Retina (tissue), 1 donor: Measurements from ENCODE around the gene ARHGAP44.
"Not testable (repeated sequence)": the region's sequence is repeated elsewhere in the genome, so short reads cannot be mapped to it uniquely, and the experiment has no call there.

Experiments
- DNase-seq: peaks from one replicate; pipeline ENCODE4 v3.0.0-alpha.2; 2016

The ARHGAP44 gene

DNA sequence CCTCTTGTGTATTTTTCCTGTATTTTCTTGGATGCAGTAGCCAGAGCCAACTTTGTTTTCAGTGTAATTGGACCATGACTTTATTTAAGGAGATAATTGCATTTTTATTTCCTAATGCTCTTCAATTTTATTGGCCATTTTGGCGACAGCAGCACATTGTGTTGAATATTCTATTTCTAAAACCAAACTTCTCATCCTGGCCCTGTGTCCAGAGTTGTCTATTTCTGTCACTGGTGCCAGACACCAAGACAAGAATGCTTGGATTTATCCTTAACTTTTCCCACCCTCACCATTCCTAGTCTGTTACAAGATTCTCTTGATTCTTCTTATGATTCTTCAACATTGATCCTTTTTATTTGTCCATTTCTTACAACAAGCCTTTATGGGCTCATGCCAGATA lies 37.1 kb downstream of the ARHGAP44 start:
- DNase-seq: no peak

DNA sequence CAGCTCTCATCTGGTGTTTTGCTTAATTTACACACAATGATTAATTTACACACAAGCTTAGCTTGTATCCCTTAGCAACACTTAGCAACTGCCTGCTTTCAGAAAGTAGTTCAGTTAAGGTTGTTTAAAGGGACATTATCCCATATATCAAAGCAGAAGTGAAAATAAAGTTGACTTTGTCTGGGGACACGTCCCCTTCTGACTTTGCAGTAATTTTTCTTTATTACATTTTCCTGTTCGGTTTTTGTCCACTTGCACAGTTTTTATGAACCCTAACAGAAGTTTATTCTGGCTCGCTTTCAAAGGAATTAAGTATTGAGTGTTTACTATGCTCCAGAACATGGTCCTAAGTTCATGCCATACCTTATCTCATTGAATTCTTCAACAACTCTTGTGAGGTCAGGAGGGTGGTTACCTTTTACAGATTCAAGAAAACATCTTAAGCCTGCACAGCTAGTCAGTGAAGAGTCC lies 41.5 kb downstream of the ARHGAP44 start:
- DNase-seq: no peak

DNA sequence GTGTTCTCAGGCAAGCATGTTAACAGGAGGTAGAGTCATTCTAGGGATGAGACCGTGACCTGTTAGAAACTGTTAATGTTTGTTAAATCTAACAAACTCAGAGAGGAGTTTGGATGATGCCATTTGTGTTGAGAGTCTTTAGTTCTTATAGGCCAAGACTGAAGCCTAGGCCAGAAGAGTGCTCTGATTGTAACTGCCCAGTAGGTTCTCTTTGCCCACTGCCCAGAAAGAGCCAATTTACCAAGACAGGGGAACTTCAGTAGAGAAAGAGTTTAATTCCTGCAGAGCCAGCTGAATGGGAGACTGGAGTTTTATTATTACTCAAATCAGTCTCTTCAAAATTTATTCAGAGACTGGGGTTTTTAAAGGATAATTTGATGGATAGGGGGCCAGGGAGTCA lies 42.5 kb downstream of the ARHGAP44 start:
- DNase-seq: no peak

DNA sequence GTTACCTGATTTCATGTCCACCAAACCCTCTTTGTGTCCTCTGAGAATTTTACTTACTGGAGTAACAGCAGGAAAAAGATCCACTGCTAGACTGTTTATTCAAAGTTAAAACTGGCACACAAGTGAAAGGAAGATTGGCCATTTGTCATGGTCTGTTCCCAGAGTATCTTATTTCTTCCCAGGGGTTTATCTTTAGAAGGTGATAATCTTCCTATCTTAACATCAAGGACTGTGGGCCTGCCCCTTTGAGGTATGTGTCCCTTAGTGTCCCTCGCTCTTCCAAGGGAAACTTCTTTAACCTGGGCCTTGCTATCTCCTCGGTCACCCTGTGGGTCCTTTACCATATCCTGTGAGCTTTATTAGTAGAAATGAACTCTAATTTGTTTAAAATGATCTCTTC lies 49.7 kb downstream of the ARHGAP44 start:
- no peak for DNase-seq

DNA sequence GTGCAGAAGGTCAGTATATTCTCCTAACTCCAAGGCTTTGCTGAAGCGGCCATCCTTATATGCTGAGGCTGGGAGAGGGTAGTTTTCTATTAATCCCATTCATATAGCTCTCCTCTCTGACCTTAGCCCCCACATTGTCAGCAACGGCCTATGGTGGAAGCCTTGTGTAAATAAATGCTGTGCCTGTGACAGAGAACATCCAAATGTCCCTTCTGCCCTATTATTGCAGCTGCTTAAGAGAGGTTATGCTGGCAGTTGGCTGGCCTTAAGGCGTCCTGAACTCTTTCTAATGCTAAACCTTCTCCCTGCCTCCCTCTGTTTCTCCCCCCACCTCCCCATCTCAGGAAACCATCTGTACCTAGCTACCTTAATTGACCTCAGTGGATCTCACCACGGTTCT lies 53.6 kb downstream of the ARHGAP44 start:
- DNase-seq: no peak

DNA sequence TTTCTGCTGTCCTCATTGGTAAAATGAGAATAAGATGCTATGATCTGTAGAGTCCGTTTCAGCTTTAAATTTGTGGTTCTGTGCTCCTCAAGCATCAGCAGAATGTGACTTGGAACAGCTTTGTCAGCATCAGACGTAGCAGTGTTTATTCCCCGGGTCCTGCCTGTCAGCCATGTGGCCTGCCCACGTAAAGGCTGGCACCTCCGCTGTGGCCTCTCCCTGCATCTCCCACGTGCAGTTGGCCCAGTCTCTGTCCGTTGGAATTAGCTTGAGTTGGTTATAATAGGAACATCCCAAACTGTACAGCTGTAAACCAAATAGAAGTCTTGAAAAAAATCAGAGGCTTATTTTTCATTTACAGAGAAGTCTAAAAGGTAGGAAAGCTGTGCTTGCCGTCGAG lies 61.7 kb downstream of the ARHGAP44 start:
- no peak for DNase-seq

DNA sequence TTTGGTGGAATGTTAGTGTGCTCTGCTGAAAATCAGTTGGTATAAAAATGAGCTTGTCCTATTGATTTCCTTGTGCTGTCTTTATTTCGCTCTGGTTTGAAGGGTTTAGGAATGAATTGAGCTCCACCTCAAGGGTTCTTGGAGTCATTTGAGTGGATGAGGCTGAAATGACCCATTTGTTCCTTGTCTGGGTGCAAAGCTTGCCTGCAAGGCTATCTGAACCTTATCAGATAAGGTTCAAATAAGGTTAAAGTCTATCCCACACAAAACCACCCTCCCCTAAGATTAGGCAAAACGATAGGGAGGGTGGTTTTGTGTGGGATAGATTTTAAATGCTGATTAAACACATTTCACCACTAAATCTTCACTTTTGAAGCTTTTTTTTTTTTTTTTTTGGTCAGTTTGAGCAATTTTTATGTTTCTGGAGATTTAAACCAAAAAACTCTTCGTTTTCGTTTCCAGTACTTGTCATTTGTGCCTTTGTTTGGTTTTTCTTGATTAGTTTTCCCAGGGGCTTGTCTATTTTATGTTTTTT lies 62.7 kb downstream of the ARHGAP44 start:
- no peak for DNase-seq

DNA sequence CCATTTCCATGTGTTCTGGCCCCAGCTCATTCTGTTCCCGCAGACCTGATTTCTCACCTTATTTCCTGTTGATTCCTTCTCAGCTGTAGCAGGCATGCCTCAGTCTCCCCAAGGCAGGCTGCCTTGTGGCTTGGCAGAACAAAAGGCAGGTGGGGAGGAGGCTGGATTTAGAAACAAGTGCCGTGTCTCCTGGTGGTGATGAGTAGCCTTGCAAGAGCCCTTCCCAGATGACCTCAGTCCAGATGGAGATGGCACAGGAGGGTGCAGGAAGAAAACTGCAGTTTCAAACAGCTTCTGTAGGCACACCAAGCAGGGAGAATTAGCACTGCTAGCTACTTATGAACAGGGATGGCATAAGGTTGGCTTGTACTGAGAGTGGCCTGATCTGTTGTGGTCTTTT lies 64.6 kb downstream of the ARHGAP44 start:
- no peak for DNase-seq

DNA sequence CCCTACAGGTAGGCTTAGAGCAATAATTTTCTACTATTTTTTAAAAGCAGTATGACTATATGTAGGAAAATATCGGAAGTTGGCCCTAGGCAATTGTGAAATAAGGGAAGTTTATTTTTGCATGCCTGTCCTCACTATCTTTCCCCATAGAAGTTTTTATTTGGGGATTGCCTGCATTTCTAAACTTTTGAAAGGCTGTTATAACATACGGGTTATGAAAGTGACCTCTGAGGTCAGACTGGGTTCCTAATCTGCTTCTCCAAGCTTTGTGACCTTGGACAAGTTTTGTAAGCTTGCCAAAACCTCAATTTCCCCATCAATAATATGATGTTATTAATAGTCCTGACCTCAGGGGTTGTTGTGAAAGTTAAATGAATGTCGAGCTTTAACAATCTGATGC lies 67.1 kb downstream of the ARHGAP44 start:
- DNase-seq: no peak

DNA sequence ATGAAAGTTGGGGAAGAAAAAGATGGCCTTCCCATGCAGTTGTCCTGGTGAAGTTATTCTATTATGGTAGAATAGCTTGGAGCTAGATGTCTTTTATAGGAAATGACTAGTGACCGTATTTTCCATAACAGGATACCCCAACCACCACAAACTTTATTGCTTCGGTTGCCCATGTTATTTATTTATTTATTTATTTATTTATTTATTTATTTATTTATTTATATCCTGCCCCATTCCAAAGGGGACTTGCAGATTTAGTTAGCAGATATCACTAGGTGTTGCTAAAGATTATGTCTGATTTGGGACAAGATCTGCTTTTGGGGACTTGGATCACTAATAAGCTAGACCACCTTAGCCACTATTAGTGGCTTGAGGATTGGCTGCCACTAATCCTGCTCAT lies 68.3 kb downstream of the ARHGAP44 start:
- DNase-seq: no peak

DNA sequence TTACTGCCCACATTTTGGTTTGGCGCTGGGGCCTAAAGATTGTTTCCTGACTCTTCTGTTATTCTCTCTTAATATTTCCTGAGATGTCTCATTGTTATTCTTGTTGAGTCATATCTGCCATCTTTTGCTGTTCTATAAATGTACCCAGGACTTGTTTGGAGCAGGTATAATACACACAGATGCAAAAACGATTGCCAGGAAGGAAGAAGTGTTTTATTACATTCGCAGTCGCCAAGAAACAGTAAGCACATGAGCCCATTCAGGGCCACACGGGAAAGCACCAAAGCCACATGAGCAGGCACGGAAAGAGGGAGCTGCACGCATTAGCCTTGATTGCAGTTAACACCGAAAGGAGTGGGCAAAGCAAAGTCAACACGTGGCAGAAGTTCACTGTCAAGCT lies 70.2 kb downstream of the ARHGAP44 start:
- DNase-seq: no peak

DNA sequence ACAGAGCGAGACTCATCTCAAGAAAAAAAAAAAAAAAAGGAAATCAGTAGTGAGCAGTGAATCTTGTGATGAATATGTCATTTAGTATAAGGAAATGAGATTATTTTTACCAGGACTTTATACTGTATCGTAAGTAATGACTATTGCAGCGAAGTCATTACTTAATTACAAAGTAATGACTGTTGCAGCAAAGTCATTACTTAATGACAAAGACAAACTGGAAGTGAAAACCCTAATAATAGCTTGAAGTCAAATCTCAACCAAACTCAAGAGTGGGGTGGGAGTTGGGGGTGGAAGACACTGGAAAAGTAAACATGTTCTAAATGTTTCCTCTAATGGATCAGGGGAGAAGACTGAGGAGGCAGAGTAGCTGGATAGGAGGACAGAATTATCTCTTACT lies 76.5 kb downstream of the ARHGAP44 start:
- DNase-seq: no peak

DNA sequence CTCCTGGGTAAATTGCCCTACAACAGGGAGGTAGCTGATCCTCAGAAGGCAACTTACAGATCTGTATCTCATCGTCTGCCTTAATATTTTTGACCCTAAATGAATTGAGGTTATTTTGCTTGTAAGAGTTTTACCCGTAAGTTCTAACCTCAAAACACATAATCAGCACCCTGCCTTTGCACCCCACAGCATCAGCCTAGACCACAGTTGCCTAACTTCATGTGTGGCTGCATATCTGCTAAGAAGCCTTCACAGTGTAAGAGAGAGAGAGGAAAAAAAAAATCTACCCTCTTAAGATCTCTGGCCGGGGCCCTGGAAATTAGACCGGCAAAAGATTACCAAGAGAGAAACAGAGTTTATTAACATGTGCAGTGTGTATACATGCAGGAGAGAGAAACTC lies 76.9 kb downstream of the ARHGAP44 start:
- DNase-seq: no peak

DNA sequence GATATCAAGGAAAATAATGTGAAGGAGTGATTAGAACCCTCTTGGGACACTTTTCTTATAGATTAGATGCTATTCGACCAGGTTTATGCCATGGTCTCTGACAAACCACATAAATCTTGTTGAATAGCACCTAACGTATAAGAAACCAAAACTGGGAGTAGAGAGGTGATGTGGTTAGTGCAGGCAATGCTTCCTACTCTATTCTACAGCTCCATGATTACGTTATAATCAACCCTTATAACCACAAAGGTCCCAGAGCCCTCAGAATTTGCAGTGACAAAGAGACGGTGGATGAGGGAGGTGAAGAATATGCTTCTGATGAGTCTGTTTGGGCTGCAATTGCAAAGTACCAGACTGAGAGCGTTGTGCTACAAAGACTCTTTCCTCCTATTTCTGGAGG lies 78.4 kb downstream of the ARHGAP44 start:
- no peak for DNase-seq

DNA sequence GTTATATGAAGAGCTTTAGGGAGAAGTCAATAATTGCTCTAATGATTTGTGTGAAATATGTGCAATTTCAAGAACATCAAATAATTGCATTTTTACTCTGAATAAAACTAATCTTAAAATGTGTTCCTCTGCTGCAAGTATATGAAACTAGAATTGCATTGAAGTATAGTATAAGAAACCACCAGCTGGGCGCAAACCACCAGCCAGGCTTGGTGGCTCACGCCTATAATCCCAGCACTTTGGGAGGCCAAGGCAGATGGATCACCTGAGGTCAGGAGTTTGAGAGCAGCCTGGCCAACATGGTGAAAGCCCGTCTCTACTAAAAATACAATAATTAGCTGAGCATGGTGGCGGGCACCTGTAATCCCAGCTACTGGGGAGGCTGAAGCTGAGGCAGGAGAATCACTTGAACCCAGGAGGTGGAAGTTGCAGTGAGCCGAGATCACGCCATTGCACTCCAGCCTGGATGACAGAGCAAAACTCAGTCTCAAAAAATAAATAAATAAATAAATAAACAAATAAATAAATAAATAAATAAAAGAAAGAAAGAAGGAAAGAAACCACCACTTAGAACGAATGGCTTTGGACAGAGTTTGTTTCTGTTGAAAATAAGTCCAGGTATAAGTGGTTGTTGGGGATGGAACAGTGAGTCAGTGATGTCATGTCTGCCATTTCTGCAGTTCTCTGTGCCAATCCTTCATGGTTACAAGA lies 84.3 kb downstream of the ARHGAP44 start:
- not testable (repeated sequence) for DNase-seq

DNA sequence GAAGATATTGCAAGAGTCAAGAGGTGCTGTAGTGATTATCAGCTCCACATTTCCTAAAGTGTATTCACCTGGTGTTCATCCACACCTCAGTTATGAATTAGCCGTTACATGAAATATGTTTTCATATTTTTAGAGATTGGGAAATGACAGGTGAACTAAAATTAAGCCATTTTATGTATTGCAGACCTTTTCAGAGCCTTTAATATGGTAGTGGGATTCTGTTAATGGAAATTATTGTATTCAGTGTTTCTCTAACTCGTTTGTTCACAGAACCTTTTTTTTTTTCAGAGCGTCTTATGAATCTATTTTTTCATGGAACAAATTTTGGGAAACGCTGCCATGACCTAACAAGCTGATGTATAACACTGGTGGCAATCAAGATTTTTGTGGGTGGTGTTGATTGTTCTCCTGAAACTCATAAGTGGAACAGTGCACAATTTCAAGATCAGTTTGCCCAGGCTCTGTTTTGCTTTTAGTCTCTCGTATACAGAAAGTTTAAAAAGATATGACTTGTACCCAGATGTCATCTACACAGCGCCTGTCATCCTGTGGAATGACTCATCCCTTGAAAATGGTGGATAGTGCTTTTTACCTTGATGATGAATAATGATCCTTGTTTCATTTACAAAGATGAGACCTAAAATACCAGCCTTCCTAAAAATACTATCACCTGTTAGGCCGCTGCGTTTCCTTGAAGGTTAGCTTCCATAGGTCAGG lies 88.8 kb downstream of the ARHGAP44 start:
- DNase-seq: no peak

DNA sequence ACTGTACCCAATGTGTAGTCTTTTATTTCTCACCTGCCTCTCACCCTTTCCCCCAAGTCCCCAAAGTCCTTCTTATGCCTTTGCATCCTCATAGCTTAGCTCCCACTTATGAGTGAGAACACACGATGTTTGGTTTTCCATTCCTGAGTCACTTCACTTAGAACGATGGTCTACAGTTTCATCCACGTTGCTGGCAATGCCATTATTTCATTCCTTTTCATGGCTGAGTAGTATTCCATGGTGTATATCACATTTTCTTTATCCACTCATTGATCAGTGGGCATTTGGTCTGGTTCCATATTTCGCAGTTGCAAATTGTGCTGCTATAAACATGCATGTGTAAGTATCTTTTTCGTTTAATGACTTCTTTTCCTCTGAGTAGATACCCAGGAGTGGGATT lies 89.8 kb downstream of the ARHGAP44 start:
- not testable (repeated sequence) for DNase-seq

DNA sequence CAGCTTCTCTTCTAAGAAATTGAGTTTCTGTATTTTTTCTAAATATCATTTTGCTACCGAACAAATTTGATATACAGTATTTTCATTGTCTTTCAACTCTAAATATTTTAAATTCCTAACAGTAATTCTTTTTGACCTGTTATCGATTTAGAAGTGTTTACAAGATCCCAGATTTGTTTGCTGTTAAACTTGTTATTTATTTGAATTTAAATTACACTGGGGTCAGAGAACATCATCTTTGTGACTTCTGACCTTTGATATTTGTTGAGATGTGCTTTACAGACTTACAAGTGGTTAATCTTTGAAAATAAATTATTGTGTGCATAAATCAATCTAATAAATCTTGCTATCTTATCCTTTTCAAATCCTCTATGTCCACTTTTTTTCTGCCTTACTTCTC lies 94.2 kb downstream of the ARHGAP44 start:
- DNase-seq: no peak

DNA sequence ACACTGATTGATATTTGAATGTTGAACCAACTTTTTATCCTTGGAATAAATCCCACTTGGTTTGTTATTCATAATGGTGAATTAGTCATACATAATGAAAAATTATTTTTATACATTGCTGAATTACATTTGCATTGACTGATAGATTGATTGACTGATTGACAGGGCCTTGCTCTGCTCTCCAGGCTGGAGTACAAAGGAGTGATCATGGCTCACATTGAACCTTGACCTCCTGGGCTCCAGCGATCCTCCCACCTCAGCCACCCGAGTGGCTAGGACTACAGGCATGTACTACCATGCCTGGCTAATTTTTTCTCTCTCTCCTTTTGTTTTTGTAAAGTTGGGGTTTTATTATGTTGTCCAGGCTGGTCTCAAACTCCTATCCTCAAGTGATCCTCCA lies 97.8 kb downstream of the ARHGAP44 start:
- DNase-seq: no peak

DNA sequence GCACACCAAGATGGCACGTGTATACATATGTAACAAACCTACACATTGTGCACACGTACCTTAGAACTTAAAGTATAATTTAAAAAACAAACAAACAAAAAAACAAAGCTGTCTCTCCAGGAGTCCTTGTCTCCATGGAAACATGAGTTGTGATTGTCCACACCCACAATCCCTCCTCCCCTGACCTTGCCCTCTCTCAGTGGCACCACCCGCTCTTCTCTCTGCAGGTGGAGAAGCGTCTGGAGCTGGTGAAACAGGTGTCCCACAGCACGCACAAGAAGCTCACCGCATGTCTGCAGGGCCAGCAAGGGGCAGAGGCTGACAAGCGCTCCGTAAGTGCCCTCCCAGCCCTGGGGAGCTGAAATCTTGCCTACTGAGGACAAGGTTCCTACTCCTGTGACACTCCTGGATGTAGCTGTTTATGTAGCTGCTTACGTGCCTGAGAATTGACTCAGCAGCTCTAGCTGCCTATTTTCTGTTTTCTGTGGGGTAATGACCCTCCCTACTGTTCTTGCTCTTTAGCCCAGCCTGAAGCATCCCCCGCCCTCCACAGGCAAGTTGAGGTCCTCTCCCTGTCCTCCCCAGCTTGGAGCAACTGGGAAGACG lies 107.0 kb downstream of the ARHGAP44 start:
- DNase-seq: no peak

DNA sequence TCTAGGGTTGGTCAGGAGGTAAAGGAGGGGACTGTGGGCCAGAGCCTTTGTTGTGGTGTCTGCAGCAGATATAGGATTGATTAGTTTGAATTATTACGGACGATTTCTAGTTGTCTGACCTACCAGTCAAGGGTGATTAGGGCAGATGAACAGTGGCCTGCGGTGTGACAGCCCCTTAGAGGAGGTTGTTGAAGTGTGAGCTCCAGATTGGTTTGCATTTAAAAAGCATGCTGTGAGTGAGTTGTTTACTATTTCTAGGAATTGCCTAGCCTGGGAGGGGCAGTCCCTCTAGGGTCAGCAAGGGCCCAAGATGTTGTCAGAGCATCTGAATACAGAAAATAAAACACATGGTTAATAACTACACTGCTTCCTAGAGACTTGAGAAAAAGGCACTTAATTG lies 108.8 kb downstream of the ARHGAP44 start:
- no peak for DNase-seq

DNA sequence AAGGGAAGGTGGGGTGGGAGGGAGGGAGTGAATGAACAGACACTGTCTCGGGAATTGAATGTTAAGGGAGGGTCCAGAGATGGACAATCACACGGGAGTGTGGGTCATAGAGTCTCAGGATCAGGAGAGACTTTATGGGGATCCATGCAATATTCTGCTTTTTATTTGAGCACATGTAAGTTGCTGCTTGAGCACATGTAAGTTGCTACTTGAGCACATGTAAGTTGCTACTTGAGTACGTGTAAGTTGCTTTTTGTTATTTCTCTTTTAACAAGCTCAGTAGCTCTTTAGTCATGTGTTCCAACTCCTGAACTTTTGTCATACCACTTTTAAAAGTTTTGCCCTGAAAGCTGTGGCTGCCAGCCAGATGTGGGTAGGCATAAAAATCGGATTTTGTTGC lies 110.3 kb downstream of the ARHGAP44 start:
- DNase-seq: no peak

DNA sequence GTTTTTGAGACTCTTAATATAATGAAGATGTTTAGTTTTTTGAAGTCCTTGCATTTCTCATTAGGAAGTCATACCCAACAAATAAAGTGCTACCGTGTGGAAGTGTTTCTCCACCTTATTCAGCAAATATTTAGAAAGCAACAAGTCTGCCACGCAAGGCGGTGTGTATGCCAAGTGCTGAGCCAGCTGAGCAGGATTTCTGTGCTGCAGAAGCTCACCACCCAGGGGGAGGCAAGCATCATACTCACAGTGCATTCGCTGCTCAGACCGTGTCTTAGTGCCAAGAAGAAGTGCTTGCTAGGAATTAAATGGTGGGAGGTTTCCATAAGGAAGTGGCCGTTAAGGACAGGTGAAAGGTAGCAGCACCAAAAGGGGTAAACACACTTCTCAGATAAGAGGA lies 111.2 kb downstream of the ARHGAP44 start:
- DNase-seq: no peak

DNA sequence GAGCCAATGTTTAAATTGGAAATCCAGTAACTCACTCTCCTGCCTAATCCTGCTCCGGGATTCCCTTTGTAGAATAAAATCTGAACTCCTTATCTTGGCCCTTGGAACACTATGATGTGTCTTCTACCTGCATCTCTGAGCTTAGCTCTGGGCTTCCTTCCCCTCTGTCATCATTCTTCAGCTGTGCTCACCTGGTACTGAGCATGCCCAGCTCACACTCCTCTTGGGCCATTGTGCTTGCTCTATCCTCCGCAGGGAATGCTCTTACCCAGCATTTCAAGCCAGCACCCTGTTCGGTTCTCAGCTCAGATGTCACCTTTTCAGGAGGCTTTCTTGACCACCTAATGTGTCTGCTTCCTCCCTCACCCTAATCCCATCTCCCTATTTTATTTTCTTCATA lies 112.7 kb downstream of the ARHGAP44 start:
- DNase-seq: no peak
